Endothelial cell of umbilical vein (primary cell): ENCODE results near the gene PON2. TPM values are rescaled to one million over a fixed set of nuclear protein-coding genes. Genes with fewer than 3 reads are reported as not detected.

Experiments used
- BruUV-seq: library from RNA; stranded (reverse); fragments of 400-500 nt; replicated peaks from 2 replicates; lab custom pipeline; 2021; lab: Mats Ljungman, UMichigan
- CTCF ChIA-PET: fragments of 300-600, 350-600 bp; sonication (Branson Sonifier 250); formaldehyde crosslinking; loops from one replicate; lab custom pipeline; 2021; ENCODE audit warnings: antibody characterized with exemption, inconsistent platforms; lab: Charles Lee
- POLR2A ChIA-PET: fragments of 300-600, 350-600 bp; sonication (Branson Sonifier 250); formaldehyde crosslinking; loops from one replicate; lab custom pipeline; 2021; ENCODE audit warnings: antibody characterized with exemption, inconsistent platforms; lab: Charles Lee
- DNase-seq: peaks from one replicate; pipeline ENCODE4 v3.0.0-alpha.2; 2011; ENCODE audit warnings: low read depth, low spot score
- FAIRE-seq: peaks from 2 replicates; lab custom pipeline; 2011; peaks lifted over from hg19 to GRCh38; lab: Jason Lieb, UNC
- H2AFZ ChIP-seq: 2 replicates; pipeline ENCODE4 v1.6.0; 2012; ENCODE audit warnings: low read depth, low read length, control low read depth, inconsistent platforms
- H3K27ac ChIP-seq: 2 replicates; pipeline ENCODE4 v1.5.1; 2011; ENCODE audit warnings: low read depth, mild to moderate bottlenecking, control low read depth, low read length, moderate library complexity; ENCODE audit not compliant: insufficient read depth
- H3K27me3 ChIP-seq, 2 experiments: 2 replicates each; pipeline versions ENCODE4 v1.6.0 to v1.6.1; 2011; ENCODE audit warnings: low read length in 2 of 2, mixed read lengths in 1 of 2; ENCODE audit not compliant: control insufficient read depth in 2 of 2, insufficient read depth in 2 of 2
- H3K36me3 ChIP-seq, 2 experiments: 2 replicates in 1 of 2; 3 replicates in 1 of 2; pipeline ENCODE4 v1.5.1; 2011; ENCODE audit warnings: low read length in 2 of 2, mild to moderate bottlenecking in 1 of 2, moderate library complexity in 1 of 2; ENCODE audit not compliant: control insufficient read depth in 2 of 2, insufficient read depth in 2 of 2; ENCODE audit errors: extremely low read depth in 1 of 2
- H3K4me1 ChIP-seq: 3 replicates; pipeline ENCODE4 v1.5.1; 2011; ENCODE audit warnings: mild to moderate bottlenecking, low read length; ENCODE audit not compliant: control insufficient read depth, insufficient read depth; ENCODE audit errors: extremely low read depth
- H3K4me2 ChIP-seq: 2 replicates; pipeline ENCODE4 v1.6.1; 2011; ENCODE audit warnings: low read length, control low read depth, mixed read lengths; ENCODE audit not compliant: insufficient read depth
- H3K4me3 ChIP-seq, 3 experiments: fragments of 200-600 bp in 1 of 3; sonication (generic), shearing (Covaris generic) in 1 of 3; replicated peaks in 1 of 3; 2 replicates each; pipeline ENCODE4 v1.5.1; 2011 to 2016; ENCODE audit warnings: control low read depth in 3 of 3, low read length in 3 of 3, mild to moderate bottlenecking in 2 of 3, inconsistent platforms in 1 of 3, low read depth in 1 of 3, moderate library complexity in 1 of 3; ENCODE audit not compliant: insufficient read depth in 1 of 3
- H3K79me2 ChIP-seq: 2 replicates; pipeline ENCODE4 v1.6.0; 2012; ENCODE audit warnings: low read length, inconsistent platforms; ENCODE audit not compliant: control insufficient read depth, insufficient read depth
- H3K9ac ChIP-seq: replicated peaks from 2 replicates; pipeline ENCODE3; 2011; ENCODE audit warnings: low read length, control low read depth; ENCODE audit not compliant: insufficient read depth; ENCODE audit errors: extremely low read depth
- H3K9me1 ChIP-seq: replicated peaks from 3 replicates; pipeline ENCODE4 v1.6.0; 2011; ENCODE audit warnings: mild to moderate bottlenecking, low read length; ENCODE audit not compliant: control insufficient read depth, insufficient read depth; ENCODE audit errors: extremely low read depth
- H3K9me3 ChIP-seq: replicated peaks from 2 replicates; pipeline ENCODE4 v1.5.1; 2012; ENCODE audit warnings: low read length, inconsistent platforms; ENCODE audit not compliant: control insufficient read depth, insufficient read depth
- H4K20me1 ChIP-seq: replicated peaks from 2 replicates; pipeline ENCODE3; 2011; ENCODE audit warnings: mild to moderate bottlenecking, low read length; ENCODE audit not compliant: control insufficient read depth, insufficient read depth; ENCODE audit errors: extremely low read depth
- EZH2 ChIP-seq: IDR thresholded peaks from 2 replicates; pipeline ENCODE4 v1.6.1; 2012; ENCODE audit warnings: borderline replicate concordance, low read depth, mild to moderate bottlenecking, moderate library complexity, low read length, inconsistent platforms; ENCODE audit not compliant: severe bottlenecking
- FOS ChIP-seq: IDR thresholded peaks from 2 replicates; pipeline ENCODE4 v1.6.1; 2011; ENCODE audit warnings: mild to moderate bottlenecking, low read length, moderate library complexity, borderline replicate concordance; ENCODE audit not compliant: insufficient read depth
- GATA2 ChIP-seq: IDR thresholded peaks from 2 replicates; pipeline ENCODE4 v1.7.0; 2011; ENCODE audit warnings: low read depth, mild to moderate bottlenecking, moderate library complexity, mixed read lengths, low read length; ENCODE audit not compliant: insufficient read length, insufficient read depth
- JUN ChIP-seq: IDR thresholded peaks from 2 replicates; pipeline ENCODE4 v1.6.1; 2011; ENCODE audit warnings: borderline replicate concordance, low read depth; ENCODE audit not compliant: insufficient read length, insufficient read depth
- MYC ChIP-seq: IDR thresholded peaks from one replicate; pipeline ENCODE4 v1.6.1; 2011; ENCODE audit warnings: mild to moderate bottlenecking, low read depth, low read length
- POLR2A ChIP-seq: IDR thresholded peaks from 2 replicates; pipeline ENCODE4 v1.6.1; 2012; ENCODE audit warnings: low read depth, mild to moderate bottlenecking, control low read depth, low read length
- POLR2AphosphoS5 ChIP-seq: IDR thresholded peaks from 2 replicates; pipeline ENCODE4 v1.6.1; 2012; ENCODE audit warnings: low read depth, mild to moderate bottlenecking, control low read depth, low read length, moderate library complexity; ENCODE audit not compliant: insufficient read depth
- dilution Hi-C: fragments of 300-500 bp; cut with MboI; formaldehyde crosslinking; loops from one replicate; pipeline ENCODE4 v1.15.0; 2019; ENCODE audit warnings: low sequenced_read_pairs; ENCODE audit not compliant: extremely low pct_ligation_motif_present
- intact Hi-C: fragments of 100-400 bp; cut with micrococcal nuclease; formaldehyde crosslinking; loops from one replicate; pipeline ENCODE4 v1.10.0; 2022
- polyA plus RNA-seq, 4 experiments: library from polyadenylated mRNA; depleted of rRNA in 3 of 4; stranded (reverse) in 3 of 4; unstranded in 1 of 4; fragments of >200 nt; gene quantifications; 2 replicates each; pipeline versions ENCODE4 v1.2.1 to v1.2.3, GENCODE V29; 2011 to 2012; ENCODE audit warnings: missing spikeins in 1 of 4
- total RNA-seq: library from RNA; stranded (reverse); gene quantifications from 2 replicates; pipeline ENCODE4 v1.2.3, GENCODE V29; 2021
- TF ChIP-seq, protein P1 (sequence below), 2 donors: IDR thresholded peaks; 1 replicate in 1 of 2; 2 replicates in 1 of 2; pipeline ENCODE4 v1.5.1; 2011; ENCODE audit warnings: low read length in 2 of 2, mild to moderate bottlenecking in 2 of 2, moderate library complexity in 2 of 2, control low read depth in 1 of 2, inconsistent platforms in 1 of 2, low read depth in 1 of 2; ENCODE audit not compliant: insufficient read depth in 1 of 2; ENCODE audit errors: extremely low read depth in 1 of 2
- TF ChIP-seq, protein P2 (sequence below): IDR thresholded peaks from 2 replicates; pipeline ENCODE4 v1.6.1; 2011; ENCODE audit not compliant: insufficient read depth, insufficient read length

Gene PON2
- total and polyA plus RNA-seq, 2 donors (not counting 3 experiments of a cell fraction or from before 2014, with no cell fraction given), result 110 to 125 TPM

DNA sequence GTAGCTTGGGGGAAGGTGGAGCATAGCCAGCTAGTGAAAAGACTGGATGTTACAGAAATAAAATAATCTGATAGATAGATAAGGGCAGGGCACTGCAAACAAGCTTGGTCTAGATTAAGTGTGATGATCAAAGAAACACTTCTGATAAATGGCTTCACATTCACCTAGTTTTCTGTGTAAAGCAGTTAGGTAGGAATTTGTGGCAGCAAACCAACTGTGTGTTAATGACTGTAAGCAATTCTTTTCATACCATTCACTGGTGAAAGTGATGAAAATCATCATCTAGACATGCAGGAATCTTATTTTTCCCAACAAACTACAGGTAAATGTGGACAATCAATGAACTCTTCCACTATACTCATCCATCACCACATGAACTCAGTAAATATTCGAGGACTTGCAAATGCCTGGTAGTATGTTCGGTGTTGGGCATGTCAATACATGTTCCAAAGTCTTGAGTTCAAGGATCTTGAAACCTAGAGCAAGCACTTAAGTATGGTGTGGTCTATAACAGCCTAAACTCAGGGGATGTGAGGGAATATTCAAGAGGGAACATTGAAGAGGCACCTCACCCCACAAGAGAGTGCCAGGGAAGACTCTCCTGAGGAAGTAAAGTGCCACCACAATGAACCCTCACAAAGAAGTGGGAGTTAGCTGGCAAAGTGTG, 59.1 kb downstream of the PON2 start:
- Histone ChIP-seq H3K9me3 (no peaks in the 10 kb centered on the region), H3K4me2 (no peak overlapping the region), H3K9me1 (no peaks in the 10 kb centered on the region), H4K20me1 (no peaks in the 10 kb centered on the region), H3K27ac (no peak overlapping the region), H3K9ac (no peak overlapping the region), H3K36me3 (no peaks in the 10 kb centered on the region), H3K79me2 (no peaks in the 10 kb centered on the region), H3K4me3 (no peak overlapping the region), H2AFZ (no peak overlapping the region), H3K4me1 (no peaks in the 10 kb centered on the region), H3K27me3 (no peaks in the 10 kb centered on the region)
- dilution Hi-C loops (no loop called here), intact Hi-C loops (no loop called here)
- no peak for TF ChIP-seq POLR2A
- TF ChIP-seq MYC, result no peak
- no peak for TF ChIP-seq POLR2AphosphoS5
- TF ChIP-seq, protein P1, sequence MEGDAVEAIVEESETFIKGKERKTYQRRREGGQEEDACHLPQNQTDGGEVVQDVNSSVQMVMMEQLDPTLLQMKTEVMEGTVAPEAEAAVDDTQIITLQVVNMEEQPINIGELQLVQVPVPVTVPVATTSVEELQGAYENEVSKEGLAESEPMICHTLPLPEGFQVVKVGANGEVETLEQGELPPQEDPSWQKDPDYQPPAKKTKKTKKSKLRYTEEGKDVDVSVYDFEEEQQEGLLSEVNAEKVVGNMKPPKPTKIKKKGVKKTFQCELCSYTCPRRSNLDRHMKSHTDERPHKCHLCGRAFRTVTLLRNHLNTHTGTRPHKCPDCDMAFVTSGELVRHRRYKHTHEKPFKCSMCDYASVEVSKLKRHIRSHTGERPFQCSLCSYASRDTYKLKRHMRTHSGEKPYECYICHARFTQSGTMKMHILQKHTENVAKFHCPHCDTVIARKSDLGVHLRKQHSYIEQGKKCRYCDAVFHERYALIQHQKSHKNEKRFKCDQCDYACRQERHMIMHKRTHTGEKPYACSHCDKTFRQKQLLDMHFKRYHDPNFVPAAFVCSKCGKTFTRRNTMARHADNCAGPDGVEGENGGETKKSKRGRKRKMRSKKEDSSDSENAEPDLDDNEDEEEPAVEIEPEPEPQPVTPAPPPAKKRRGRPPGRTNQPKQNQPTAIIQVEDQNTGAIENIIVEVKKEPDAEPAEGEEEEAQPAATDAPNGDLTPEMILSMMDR (IDR thresholded peaks at IDR 0.05; ENCODE audit: extremely low read depth in 1 of 2, insufficient read depth in 1 of 2, low read depth in 1 of 2, low read length in 2 of 2), result no peak
- TF ChIP-seq JUN, result no peak
- no peak for TF ChIP-seq EZH2
- TF ChIP-seq, protein P2, sequence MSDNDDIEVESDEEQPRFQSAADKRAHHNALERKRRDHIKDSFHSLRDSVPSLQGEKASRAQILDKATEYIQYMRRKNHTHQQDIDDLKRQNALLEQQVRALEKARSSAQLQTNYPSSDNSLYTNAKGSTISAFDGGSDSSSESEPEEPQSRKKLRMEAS, result no peak
- TF ChIP-seq FOS, result no peak
- TF ChIP-seq GATA2, result no peak
- DNase-seq (no peak), FAIRE-seq (no peak)
- ChIA-PET POLR2A (no interaction called here), CTCF (no interaction called here)
- no TSS peak for BruUV-seq
